T-helper 9 cell (primary cell): Measurements from ENCODE around the gene TMEM144.
"Not testable (repeated sequence)": the region's sequence is repeated elsewhere in the genome, so short reads cannot be mapped to it uniquely, and the experiment has no call there.

Source experiments
- DNase-seq: peaks from one replicate; pipeline ENCODE4 v3.0.0-alpha.2; 2020

Gene TMEM144

DNA sequence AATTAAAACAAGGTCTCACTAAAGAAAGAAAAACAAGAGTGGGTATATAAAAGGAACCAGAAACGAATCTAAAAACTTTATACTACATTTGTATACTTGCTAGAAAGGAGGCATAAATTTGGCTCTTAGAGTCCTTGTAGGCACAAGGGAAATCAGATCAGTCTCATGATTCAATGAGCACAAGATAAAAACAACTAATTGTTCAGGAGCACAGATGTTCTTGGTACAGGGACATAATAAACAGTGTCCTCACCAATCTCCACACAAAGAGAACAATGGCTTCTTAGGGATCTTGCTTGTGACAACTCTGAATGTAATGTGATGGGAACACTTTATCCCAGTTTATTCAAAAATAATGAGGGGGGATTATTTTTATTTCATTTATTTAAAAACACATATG lies 28.3 kb downstream of the TMEM144 start:
- DNase-seq = no peak

GRCh38 chr4:158239196-158239595 lies 28.9 kb downstream of the TMEM144 start:
- no peak for DNase-seq

DNA sequence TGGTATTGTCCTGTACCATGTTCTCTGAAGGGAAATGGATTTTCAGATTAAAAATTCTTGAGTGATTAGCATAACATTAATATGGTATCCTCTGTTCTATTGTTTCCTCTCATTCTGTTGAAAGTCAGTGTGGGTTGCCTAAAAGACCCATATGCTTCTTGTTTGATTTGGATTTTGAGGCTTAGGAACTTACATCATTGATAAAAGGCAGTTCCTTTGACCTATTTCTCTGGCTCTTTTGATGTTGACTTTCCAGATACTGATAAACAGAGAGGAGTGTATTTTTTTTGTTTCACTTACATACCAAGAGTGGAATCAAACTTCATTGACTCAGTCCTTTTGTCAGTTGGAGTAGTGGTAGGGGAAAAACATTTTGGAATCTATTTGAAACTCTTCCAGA lies 32.8 kb downstream of the TMEM144 start:
- no peak for DNase-seq

DNA sequence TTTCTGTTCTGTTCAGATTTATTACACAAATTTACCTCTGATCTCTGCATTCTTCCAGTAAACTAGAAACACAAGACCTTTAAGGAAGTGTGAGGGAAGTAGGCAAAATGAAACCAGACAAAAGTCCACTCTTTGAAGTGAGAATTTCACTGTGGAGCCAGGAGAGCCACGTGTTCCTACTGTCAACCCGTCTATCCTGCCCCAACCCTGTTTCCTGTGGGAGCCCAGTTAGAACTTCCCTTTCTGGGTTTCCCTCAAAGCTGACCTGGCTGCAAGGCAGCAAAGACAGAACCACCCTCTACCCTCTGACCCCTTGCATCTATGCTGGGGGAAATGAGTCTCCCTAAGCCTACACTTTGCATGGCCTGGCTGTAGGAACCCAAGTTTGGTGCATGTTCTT lies 40.0 kb downstream of the TMEM144 start:
- no peak for DNase-seq

GRCh38 chr4:158253350-158253980 lies 43.2 kb downstream of the TMEM144 start:
- peak; percentile 7 for DNase-seq

DNA sequence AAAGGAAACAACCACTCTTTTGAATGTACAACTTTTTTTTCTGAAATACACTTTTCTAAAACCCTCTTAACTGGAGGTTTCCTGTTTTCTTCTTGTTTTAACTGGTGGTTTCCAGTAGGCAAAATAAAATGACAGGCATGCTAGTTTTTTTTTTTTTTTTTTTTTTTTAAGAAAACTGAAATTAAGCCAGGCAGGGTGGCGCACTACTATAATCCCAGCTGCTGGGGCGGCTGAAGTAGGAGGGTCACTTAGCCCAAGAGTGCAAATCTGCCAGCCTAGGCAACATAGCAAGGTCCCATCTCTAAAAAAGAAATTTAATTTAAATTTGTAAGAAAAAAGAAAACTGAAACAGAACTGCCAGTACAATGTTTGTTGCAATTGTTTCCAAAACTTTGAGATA lies 44.0 kb downstream of the TMEM144 start:
- no peak for DNase-seq

- no peak for DNase-seq
Measured at GRCh38 chr4:158255727-158256324, 45.5 kb downstream of the TMEM144 start.

GRCh38 chr4:158259955-158260575 lies 49.8 kb downstream of the TMEM144 start:
- no peak for DNase-seq

GRCh38 chr4:158261480-158261879 lies 51.2 kb downstream of the TMEM144 start:
- no peak for DNase-seq

DNA sequence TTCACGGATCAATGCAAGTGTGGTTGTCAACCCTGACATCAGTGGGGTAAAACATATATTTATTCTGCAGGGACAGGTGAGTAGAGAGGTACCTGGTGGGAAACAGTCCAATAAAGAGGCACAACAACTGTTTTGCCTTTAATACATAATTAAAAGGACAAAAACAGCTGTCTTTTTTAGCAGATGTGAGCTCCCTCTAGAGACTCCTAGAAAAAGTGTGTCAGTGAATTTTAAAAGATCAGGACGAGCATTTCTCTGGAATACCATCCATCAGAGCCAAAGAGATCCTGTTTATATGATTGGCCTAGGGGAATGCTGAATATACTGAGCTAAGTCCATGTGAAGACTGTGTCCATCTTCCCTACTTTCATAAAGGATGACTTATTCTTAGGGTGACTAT lies 58.3 kb downstream of the TMEM144 start:
- no peak for DNase-seq

- DNase-seq = no peak
Measured at GRCh38 chr4:158274636-158275035, 64.3 kb downstream of the TMEM144 start.

- no peak for DNase-seq
Measured at GRCh38 chr4:158277558-158277957, 67.3 kb downstream of the TMEM144 start.

DNA sequence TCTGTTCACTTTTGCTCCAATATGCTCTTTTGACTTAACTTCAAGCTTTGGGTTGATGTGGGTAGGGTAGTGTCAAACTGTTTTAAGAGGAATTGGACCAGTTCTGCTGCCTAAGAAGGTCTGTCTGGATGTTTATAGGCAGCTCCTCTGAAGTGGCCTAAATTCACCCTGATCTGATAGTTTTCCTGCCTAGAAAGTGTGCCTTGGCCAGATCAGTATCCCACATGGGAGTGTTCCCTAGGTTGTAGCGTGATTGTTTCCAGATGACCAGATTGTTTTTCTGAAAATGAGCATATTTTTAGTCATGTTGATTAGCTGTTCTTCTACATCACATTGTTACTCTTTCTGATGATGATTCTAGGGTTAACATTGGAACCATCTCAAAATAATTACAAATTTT lies 68.8 kb downstream of the TMEM144 start:
- not testable (repeated sequence) for DNase-seq

DNA sequence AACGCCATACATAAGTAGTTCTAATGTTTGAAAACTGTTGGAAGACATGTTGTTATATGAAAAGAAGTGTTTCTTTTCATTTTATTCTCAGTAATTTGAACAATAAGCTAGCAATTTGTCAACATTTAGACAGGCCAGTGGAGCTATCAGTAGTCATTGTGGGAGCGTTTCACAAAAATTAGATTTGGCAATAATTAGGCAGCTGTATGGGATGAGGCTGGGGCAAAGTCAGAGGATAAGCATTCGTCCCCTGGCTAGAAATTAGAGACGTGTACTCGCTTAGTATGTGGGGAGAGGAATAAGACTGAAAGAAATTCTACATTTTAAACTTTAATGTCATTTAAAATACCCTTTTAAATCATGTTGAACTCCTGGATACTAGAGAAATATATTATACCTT lies 70.6 kb downstream of the TMEM144 start:
- DNase-seq = no peak

GRCh38 chr4:158282252-158282651 lies 72.0 kb downstream of the TMEM144 start:
- DNase-seq = no peak

- DNase-seq = no peak
Measured at GRCh38 chr4:158285429-158286216, 75.3 kb downstream of the TMEM144 start.

DNA sequence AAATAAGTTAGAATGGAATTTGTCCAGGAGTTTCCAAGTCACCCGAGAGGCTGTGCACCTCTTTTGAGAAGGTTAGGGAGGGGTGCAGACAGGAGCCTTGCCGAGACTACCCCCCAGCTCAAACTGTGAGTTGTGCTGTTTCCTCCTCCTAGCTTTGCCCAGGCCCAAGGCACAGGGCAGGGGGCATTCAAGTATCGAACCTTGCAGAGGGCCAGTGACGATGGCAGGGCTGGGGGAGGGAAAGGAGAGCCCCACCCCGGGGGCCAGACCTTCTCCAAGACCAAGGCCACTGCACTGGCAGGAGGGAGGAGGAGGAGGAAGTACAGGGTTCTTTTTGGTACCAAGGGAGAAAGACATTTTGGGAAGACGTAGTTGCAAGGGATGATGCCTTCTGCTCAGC lies 80.6 kb downstream of the TMEM144 start:
- DNase-seq = no peak

DNA sequence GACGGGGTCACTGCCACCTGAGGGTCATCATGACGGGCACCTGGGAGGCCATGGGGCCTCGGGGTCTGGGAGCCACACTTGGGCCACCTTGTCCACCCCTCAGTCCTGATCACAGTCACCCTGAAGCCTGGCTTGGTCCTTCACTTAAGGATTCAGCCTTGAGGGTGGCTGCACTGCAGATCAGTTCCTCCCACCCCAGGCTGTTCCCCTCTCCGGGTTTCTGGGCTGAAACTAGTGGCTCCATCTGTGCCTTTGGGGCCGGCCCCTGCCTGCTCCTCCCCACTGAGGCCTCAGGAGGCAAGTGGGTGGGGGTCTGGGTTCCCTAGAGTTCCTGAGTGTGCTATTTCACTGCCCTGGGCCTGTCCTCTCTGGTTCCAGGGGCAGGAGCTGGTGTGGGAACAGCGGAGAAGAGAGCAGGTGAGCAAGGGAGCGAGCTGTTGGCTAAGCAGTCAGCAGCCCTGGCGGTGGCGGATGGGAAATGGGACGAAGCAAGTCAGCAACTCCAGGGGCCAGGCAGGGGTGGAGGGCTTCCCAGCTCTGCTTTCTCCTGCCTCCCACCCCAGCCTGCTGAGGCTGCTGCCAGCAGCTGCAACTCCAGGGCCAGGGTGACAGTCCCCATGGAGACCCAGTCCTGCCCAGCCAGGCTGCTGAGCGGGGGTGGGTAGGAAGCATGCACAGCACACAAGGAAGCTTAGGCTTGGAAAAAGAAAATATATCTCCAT lies 81.2 kb downstream of the TMEM144 start:
- no peak for DNase-seq

- DNase-seq = no peak
Measured at GRCh38 chr4:158292156-158292555, 81.9 kb downstream of the TMEM144 start.

GRCh38 chr4:158295053-158295452 lies 84.8 kb downstream of the TMEM144 start:
- no peak for DNase-seq

DNA sequence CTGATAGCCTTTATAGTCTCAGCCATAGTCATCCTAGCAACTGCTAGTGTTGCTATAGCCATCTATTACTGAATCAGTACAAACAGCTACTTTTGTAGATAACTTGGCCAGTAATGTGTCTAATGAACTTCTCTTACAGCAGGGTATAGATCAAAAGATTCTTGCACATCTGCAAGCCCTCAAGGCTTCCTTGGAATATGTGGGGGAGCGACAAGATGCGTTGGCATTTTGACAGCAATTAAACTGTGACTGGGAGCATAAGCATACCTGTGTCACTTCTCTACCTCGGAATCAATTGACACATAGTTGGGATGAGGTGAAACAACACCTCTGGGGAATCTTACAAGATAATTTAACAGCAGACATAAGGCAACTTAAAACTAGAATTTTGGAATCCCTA lies 87.6 kb downstream of the TMEM144 start:
- DNase-seq = no peak

DNA sequence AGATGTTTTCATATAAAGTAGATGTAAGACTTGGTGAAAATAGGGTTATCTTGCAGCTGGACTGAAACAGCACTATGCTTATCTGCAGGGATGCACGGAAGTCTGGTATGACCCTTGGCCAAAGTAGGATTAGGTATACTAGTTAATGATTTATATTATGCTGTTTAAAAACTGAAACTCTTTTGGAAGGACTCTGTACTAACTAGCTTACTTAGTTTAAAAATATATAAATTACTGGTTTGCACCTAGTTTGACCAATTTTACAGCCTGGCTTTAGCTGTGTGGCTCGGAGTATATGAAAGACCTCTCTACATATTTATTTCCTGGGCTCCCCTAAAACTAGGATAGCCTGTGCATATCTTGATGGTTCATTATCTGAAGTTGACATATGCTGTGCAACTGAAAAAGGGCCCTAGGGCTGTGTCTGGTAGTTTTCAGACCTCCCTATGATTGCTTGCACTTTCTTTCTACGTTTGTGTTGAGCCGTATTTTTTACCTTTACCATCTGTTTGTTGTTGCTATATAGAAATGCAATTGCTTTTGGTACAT lies 89.2 kb downstream of the TMEM144 start:
- DNase-seq = no peak

GRCh38 chr4:158300012-158300411 lies 89.7 kb downstream of the TMEM144 start:
- DNase-seq = no peak
